Stomach (tissue), 4 donors: Measurements from ENCODE around the gene PLEKHG5.

Experiments
- POLR2A ChIP-seq, 4 donors: fragments of 450-650 bp; IDR thresholded peaks; one replicate each; pipeline ENCODE4 v1.6.1; 2016; ENCODE audit warnings: antibody characterized with exemption in 4 of 4, control low read depth in 2 of 4, mild to moderate bottlenecking in 1 of 4, moderate library complexity in 1 of 4
- TF ChIP-seq, protein P1 (sequence below), 7 experiments: fragments of 450-650 bp in 4 of 7; fragments of 200-600 bp in 3 of 7; sonication (generic) in 3 of 7; IDR thresholded peaks; one replicate each; pipeline ENCODE4 v1.5.1; 2016 to 2019; ENCODE audit warnings: antibody characterized with exemption in 7 of 7, control low read depth in 2 of 7, mild to moderate bottlenecking in 1 of 7

DNA sequence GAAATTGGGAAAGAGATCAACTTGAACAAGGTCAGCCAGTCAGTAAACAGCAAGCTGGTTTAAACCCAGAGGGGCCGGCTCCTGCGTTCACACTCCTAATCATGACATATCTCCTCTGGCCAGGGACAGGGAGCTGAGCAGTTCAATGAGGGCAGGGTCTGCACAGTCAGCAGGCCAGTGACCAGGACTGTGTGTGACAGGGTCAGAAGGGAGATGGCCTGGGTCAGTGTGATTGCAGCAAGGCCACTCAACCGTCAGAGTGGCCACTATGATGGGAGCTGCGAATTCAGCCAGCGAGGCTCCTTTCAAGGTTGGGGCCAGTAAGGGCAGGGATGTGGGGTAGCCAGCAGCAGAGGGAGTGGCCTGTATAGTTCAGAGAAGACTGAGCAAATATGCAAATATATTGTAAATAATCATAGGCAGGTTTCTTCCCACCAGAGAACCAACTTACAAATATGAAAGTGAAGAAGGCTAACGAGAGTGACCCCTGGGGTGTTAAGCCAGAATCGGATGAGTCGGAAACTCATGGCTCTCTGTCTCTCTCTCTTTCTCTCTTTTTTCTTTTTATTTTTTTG lies 42.9 kb upstream of the PLEKHG5 start:
- TF ChIP-seq, protein P1, sequence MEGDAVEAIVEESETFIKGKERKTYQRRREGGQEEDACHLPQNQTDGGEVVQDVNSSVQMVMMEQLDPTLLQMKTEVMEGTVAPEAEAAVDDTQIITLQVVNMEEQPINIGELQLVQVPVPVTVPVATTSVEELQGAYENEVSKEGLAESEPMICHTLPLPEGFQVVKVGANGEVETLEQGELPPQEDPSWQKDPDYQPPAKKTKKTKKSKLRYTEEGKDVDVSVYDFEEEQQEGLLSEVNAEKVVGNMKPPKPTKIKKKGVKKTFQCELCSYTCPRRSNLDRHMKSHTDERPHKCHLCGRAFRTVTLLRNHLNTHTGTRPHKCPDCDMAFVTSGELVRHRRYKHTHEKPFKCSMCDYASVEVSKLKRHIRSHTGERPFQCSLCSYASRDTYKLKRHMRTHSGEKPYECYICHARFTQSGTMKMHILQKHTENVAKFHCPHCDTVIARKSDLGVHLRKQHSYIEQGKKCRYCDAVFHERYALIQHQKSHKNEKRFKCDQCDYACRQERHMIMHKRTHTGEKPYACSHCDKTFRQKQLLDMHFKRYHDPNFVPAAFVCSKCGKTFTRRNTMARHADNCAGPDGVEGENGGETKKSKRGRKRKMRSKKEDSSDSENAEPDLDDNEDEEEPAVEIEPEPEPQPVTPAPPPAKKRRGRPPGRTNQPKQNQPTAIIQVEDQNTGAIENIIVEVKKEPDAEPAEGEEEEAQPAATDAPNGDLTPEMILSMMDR (IDR thresholded peaks at IDR 0.05) = no peak
- no peak for TF ChIP-seq POLR2A (IDR thresholded peaks at IDR 0.05)
